Measurements from ENCODE around the gene CCT7.
"Not testable (repeated sequence)": the region's sequence is repeated elsewhere in the genome, so short reads cannot be mapped to it uniquely, and the experiment has no call there.

CCT7 gene

DNA sequence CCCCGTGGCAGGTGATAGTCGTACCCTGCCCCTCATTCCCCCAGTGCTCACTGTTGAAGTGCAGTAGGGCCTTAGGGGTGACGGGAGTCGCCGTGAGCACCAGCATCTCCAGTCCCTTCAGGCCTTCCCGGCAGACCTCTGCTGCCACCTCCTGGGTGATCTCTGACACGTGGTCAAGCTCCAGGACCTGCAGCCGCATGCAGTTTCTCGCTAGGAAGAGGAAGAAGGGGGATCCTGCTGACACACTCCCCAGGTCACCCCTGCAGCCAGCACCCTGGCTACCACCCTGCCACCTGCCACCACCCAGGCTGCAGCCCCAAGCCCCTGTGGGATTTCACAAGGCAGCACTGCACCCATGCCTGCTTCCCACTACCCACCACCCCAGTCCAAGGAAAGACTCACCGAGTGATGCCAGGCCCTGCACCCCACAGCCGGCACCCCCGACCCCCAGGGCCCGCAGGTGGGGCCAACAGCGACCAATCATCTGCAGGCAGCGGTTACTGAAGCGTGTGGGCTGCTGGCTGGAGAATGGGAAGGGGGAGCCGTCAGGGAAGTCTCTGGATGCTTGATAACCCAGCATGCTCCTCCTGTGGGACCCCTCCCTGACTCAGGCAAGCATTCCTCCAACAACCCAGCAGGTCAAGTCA lies 26.4 kb downstream of the CCT7 start:
- H2AFZ ChIP-seq = no peak overlapping the region
- no peak overlapping the region for H3K9ac ChIP-seq
- H3K79me2 ChIP-seq = no peaks in the 10 kb centered on the region
- no peaks in the 10 kb centered on the region for H3K27me3 ChIP-seq (ENCODE audit: control insufficient read depth, insufficient read depth, low read length)
- H3K36me3 ChIP-seq (ENCODE audit: control insufficient read depth, insufficient read depth, low read length) = no peaks in the 10 kb centered on the region
- H3K4me1 ChIP-seq = no peaks in the 10 kb centered on the region
- no peak overlapping the region for H3K4me2 ChIP-seq (ENCODE audit: low read length)
- no peak overlapping the region for H3K4me3 ChIP-seq (ENCODE audit: low read depth, low read length)
- no peaks in the 10 kb centered on the region for H3K9me3 ChIP-seq (ENCODE audit: control insufficient read depth, low read length)
- no peak overlapping the region for H3K27ac ChIP-seq
- TF ChIP-seq, protein P1, sequence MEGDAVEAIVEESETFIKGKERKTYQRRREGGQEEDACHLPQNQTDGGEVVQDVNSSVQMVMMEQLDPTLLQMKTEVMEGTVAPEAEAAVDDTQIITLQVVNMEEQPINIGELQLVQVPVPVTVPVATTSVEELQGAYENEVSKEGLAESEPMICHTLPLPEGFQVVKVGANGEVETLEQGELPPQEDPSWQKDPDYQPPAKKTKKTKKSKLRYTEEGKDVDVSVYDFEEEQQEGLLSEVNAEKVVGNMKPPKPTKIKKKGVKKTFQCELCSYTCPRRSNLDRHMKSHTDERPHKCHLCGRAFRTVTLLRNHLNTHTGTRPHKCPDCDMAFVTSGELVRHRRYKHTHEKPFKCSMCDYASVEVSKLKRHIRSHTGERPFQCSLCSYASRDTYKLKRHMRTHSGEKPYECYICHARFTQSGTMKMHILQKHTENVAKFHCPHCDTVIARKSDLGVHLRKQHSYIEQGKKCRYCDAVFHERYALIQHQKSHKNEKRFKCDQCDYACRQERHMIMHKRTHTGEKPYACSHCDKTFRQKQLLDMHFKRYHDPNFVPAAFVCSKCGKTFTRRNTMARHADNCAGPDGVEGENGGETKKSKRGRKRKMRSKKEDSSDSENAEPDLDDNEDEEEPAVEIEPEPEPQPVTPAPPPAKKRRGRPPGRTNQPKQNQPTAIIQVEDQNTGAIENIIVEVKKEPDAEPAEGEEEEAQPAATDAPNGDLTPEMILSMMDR (IDR thresholded peaks at IDR 0.05) = peak; percentile 50

DNA sequence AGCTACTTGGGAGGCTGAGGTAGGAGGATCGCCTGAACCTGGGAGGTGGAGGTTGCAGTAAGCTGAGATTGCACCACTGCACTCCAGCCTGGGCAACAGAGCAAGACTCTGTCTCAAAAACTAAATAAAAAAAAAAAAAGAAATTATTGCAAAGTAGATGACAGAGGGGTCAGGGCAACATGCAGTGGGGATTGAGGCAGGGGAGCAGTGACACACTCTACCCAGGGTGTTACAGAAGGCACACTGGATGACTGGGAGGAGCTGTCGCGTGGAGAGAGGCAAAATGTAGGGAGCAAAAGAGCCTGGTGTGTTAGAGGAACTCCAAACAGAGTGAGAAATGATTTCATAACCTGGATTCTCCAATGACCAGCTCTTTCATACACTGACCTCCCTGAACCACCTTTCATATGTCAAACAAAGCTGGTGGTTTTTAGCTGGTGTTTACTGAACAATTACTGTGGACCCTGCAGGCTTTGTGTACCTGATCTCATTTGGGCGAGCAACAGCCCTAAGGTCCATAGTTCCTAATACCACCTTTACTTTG lies 28.1 kb downstream of the CCT7 start:
- no peak overlapping the region for H2AFZ ChIP-seq
- H3K4me1 ChIP-seq = no peaks in the 10 kb centered on the region
- H3K79me2 ChIP-seq = peaks cover 4% of the 10 kb centered on the region
- H3K9ac ChIP-seq = no peak overlapping the region
- no peak overlapping the region for H3K4me3 ChIP-seq (ENCODE audit: low read depth, low read length)
- no peak overlapping the region for H3K27ac ChIP-seq
- TF ChIP-seq, protein P1 (IDR thresholded peaks at IDR 0.05) = no peak
- no peaks in the 10 kb centered on the region for H3K9me3 ChIP-seq (ENCODE audit: control insufficient read depth, low read length)
- no peaks in the 10 kb centered on the region for H3K27me3 ChIP-seq (ENCODE audit: control insufficient read depth, insufficient read depth, low read length)
- H3K4me2 ChIP-seq (ENCODE audit: low read length) = no peak overlapping the region
- no peaks in the 10 kb centered on the region for H3K36me3 ChIP-seq (ENCODE audit: control insufficient read depth, insufficient read depth, low read length)

DNA sequence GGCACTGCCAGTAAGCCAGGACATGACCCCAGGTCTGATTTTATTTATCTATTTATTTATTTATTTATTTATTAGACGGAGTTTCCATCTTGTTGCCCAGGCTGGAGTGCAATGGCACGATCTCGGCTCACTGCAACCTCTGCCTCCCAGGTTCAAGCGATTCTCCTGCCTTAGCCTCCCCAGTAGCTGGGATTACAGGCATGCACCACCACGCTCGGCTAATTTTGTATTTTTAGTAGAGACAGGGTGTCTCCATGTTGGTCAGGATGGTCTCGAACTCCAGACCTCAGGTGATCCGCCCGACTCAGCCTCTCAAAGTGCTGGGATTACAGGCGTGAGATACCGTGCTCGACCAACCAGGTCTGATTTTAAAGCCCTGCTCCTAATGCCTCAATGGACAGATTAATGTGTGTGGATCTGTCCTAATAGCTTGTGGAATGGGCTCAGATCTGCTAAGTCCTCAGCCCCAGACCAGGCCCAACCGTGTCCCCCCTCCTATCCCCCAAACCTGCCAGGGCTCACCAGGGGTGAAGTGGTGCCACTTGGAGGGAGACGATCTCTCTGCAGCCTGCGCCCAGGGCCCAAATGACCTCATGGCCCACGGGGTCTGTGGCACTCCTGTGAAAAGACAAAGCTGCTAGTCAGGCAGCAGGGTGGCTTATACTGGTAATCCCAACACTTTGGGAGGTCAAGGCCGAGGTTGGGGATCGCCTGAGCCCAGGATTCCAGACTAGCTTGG lies 28.8 kb downstream of the CCT7 start:
- not testable (repeated sequence) for H3K4me2 ChIP-seq (ENCODE audit: low read length); H3K4me3 ChIP-seq (ENCODE audit: low read depth, low read length); H3K79me2 ChIP-seq; H3K9me3 ChIP-seq (ENCODE audit: control insufficient read depth, low read length); H3K36me3 ChIP-seq (ENCODE audit: control insufficient read depth, insufficient read depth, low read length); H3K4me1 ChIP-seq; H2AFZ ChIP-seq; H3K27ac ChIP-seq; H3K27me3 ChIP-seq (ENCODE audit: control insufficient read depth, insufficient read depth, low read length); H3K9ac ChIP-seq

DNA sequence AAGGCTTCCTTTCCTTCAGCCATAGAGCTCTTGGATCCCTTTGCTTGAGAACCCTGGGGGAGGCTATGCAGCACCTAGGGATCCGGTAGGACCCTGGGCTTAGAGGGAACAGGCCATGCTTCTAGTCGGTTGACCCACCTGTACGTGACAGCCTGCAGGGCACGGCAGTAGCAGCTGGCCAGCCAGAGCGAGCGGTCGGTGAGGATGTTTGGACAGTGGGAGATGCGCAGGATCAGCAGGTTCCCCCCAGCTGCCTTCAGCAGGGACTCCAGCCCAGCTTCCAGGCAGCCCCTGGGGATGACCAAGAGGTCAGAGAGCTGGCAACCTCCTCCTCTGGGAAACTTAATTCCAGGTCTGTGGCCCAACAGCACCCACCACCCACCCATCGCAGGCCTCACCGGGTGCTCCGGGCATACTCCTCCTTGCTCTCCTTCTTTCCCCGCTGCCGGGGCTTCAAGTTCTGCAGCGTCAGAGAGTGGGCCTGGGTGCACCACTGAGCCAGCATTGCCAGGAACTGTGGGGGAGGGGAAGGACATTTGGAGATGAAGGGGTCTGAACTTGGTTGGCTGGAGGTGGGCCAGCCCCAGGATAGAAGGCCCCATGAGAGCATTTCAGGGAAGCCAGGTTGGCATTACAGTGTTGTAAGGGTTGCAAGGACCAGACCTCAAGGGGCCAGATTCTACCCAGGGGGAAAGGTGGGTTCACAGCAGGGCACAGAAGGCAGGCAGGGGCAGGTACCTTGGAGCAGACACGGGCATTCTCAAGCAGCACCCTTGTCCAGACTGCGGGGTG lies 29.6 kb downstream of the CCT7 start:
- no peak overlapping the region for H3K9ac ChIP-seq
- no peak overlapping the region for H3K27ac ChIP-seq
- no peak overlapping the region for H3K4me3 ChIP-seq (ENCODE audit: low read depth, low read length)
- TF ChIP-seq, protein P1 (IDR thresholded peaks at IDR 0.05) = no peak
- H3K36me3 ChIP-seq (ENCODE audit: control insufficient read depth, insufficient read depth, low read length) = no peaks in the 10 kb centered on the region
- H3K4me1 ChIP-seq = no peaks in the 10 kb centered on the region
- H3K79me2 ChIP-seq = peaks cover 4% of the 10 kb centered on the region
- H3K9me3 ChIP-seq (ENCODE audit: control insufficient read depth, low read length) = no peaks in the 10 kb centered on the region
- H3K4me2 ChIP-seq (ENCODE audit: low read length) = no peak overlapping the region
- H3K27me3 ChIP-seq (ENCODE audit: control insufficient read depth, insufficient read depth, low read length) = no peaks in the 10 kb centered on the region
- H2AFZ ChIP-seq = no peak overlapping the region

DNA sequence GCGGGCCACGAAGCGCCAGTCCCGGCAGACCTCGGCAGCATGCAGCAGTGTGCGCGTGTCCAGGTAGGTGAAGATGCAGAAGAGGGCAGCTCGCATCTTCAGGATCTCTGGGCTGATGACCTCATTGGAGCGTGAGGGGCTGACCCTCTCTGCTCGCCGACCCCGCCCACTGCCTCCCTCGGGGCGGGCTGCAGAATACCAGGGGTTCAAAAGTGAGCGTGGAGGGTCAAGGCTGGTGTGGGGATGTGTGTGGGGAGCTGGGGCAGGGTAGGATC lies 30.2 kb downstream of the CCT7 start:
- Histone ChIP-seq H3K79me2 (peaks cover 4% of the 10 kb centered on the region), H3K9ac (no peak overlapping the region), H3K9me3 (ENCODE audit: control insufficient read depth, low read length) (no peaks in the 10 kb centered on the region), H3K27ac (no peak overlapping the region), H2AFZ (no peak overlapping the region), H3K4me1 (no peaks in the 10 kb centered on the region), H3K4me2 (ENCODE audit: low read length) (no peak overlapping the region), H3K27me3 (ENCODE audit: control insufficient read depth, insufficient read depth, low read length) (no peaks in the 10 kb centered on the region), H3K4me3 (ENCODE audit: low read depth, low read length) (no peak overlapping the region), H3K36me3 (ENCODE audit: control insufficient read depth, insufficient read depth, low read length) (no peaks in the 10 kb centered on the region)
- TF ChIP-seq, protein P1 (IDR thresholded peaks at IDR 0.05) = no peak

Data from parathyroid adenoma (tissue), 2 donors.